ENCODE measurements around the gene GAREM2.
A peak's percentile ranks its signal among the peaks of the same experiment; 100 is the strongest.

The GAREM2 gene

DNA sequence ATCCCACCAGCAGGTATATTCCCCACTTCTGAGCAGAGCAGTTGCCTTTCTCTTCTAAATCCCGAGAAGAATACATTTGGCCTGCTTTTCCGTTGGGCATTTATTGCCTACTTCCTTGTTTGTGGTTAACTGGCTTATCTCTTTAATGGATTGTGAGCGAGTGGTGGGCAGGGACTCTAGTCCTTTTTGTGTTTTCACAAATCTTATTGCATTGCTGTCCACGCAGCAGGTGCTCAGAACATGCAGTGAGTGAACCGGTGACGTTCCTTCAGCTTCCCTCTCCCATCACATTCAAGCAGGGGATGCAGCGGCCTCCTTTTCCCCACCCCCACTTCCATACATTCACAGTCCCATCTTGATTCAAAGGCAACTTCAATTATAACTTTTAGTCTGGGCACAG is 28.9 kb upstream of the GAREM2 start:
- Histone ChIP-seq H3K79me1 (replicated peaks; ENCODE audit: low read length, poor library complexity, severe bottlenecking) (no peaks in the 10 kb centered on the region), H2AFZ (ENCODE audit: low read depth, low read length) (no peak overlapping the region), H3K18ac (ENCODE audit: low read depth in 1 of 2, low read length in 2 of 2) (no peak overlapping the region), H3K4me3 (ENCODE audit: insufficient read depth in 1 of 2, low read depth in 1 of 2, low read length in 2 of 2) (no peak overlapping the region), H3K4me2 (ENCODE audit: low read length, poor library complexity, severe bottlenecking) (no peak overlapping the region), H4K91ac (ENCODE audit: low read length) (no peak overlapping the region), H4K8ac (ENCODE audit: low read length) (no peak overlapping the region), H3K23ac (ENCODE audit: low read length in 2 of 2) (no peak overlapping the region), H2BK5ac (ENCODE audit: low read depth, low read length, poor library complexity, severe bottlenecking) (no peak overlapping the region), H3K4ac (ENCODE audit: low read depth in 1 of 2, low read length in 2 of 2) (no peak overlapping the region), H3K9ac (ENCODE audit: low read length) (no peak overlapping the region), H3K36me3 (ENCODE audit: control insufficient read depth in 1 of 2, insufficient read depth in 2 of 2, low read depth in 1 of 2, low read length in 2 of 2) (peaks cover 0 to 3% of the 10 kb centered on the region in 2 experiments), H3K9me3 (ENCODE audit: control insufficient read depth, low read length) (no peaks in the 10 kb centered on the region), H3K14ac (ENCODE audit: low read length in 2 of 2) (no peak overlapping the region), H3K27ac (ENCODE audit: low read length, poor library complexity, severe bottlenecking) (no peak overlapping the region), H2BK12ac (ENCODE audit: low read length in 2 of 2) (no peak overlapping the region), H2BK120ac (ENCODE audit: low read depth, low read length) (no peak overlapping the region), H3K4me1 (ENCODE audit: control insufficient read depth, insufficient read depth, low read depth, low read length) (peaks cover 4% of the 10 kb centered on the region), H2BK15ac (ENCODE audit: low read depth, poor library complexity, severe bottlenecking) (no peak overlapping the region), H3K27me3 (ENCODE audit: control insufficient read depth in 1 of 2, insufficient read depth in 1 of 2, low read length in 2 of 2) (peaks cover 7 to 9% of the 10 kb centered on the region in 2 experiments), H2AK5ac (ENCODE audit: low read length, severe bottlenecking) (no peak overlapping the region)
- no peak for DNase-seq
- 53% methylated on average over 7 of the region's 7 CpGs for WGBS

GRCh38 chr2:26144953-26145680 is 27.8 kb upstream of the GAREM2 start:
- Histone ChIP-seq H3K9ac (ENCODE audit: low read length) (peak overlapping the region; percentile 55), H3K23ac (ENCODE audit: low read length in 2 of 2) (no peak overlapping the region), H2BK15ac (ENCODE audit: low read depth, poor library complexity, severe bottlenecking) (no peak overlapping the region), H3K18ac (ENCODE audit: low read depth in 1 of 2, low read length in 2 of 2) (no peak overlapping the region), H3K9me3 (ENCODE audit: control insufficient read depth, low read length) (no peaks in the 10 kb centered on the region), H3K4me1 (ENCODE audit: control insufficient read depth, insufficient read depth, low read depth, low read length) (peaks cover 4% of the 10 kb centered on the region), H2BK5ac (ENCODE audit: low read depth, low read length, poor library complexity, severe bottlenecking) (no peak overlapping the region), H2BK12ac (ENCODE audit: low read length in 2 of 2) (no peak overlapping the region), H3K36me3 (ENCODE audit: control insufficient read depth in 1 of 2, insufficient read depth in 2 of 2, low read depth in 1 of 2, low read length in 2 of 2) (peaks cover 0 to 3% of the 10 kb centered on the region in 2 experiments), H3K4me3 (ENCODE audit: insufficient read depth in 1 of 2, low read depth in 1 of 2, low read length in 2 of 2) (no peak overlapping the region), H3K14ac (ENCODE audit: low read length in 2 of 2) (no peak overlapping the region), H2BK120ac (ENCODE audit: low read depth, low read length) (no peak overlapping the region), H3K4ac (ENCODE audit: low read depth in 1 of 2, low read length in 2 of 2) (no peak overlapping the region), H3K4me2 (ENCODE audit: low read length, poor library complexity, severe bottlenecking) (no peak overlapping the region), H3K27me3 (ENCODE audit: control insufficient read depth in 1 of 2, insufficient read depth in 1 of 2, low read length in 2 of 2) (peaks cover 12 to 14% of the 10 kb centered on the region in 2 experiments), H4K91ac (ENCODE audit: low read length) (no peak overlapping the region), H2AK5ac (ENCODE audit: low read length, severe bottlenecking) (no peak overlapping the region), H4K8ac (ENCODE audit: low read length) (no peak overlapping the region), H3K79me1 (replicated peaks; ENCODE audit: low read length, poor library complexity, severe bottlenecking) (no peaks in the 10 kb centered on the region), H3K27ac (ENCODE audit: low read length, poor library complexity, severe bottlenecking) (no peak overlapping the region), H2AFZ (ENCODE audit: low read depth, low read length) (no peak overlapping the region)
- 28% methylated on average over 8 of the region's 11 CpGs for WGBS
- DNase-seq, result peak; percentile 69

DNA sequence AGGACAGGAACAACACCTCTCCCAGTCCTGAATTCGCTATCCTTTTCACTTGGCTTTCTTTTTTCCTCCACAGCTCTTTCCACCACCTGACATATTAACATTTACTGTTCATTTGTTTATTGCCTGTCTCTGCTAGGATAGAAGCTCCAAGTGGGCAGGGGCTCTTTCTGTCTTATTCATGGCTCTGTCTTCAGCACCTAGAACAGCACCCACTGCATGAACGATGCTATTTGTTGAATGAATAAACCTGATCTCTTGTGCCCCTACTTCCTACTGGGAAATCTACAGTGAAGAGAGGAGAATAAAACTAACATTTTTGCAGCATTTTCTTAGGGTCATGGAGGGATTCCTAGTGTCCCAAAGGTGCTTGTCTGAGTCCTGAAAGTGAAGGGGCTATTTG is 24.4 kb upstream of the GAREM2 start:
- Histone ChIP-seq H2BK15ac (ENCODE audit: low read depth, poor library complexity, severe bottlenecking) (no peak overlapping the region), H3K23ac (ENCODE audit: low read length in 2 of 2) (no peak overlapping the region)

GRCh38 chr2:26150243-26150642 is 22.6 kb upstream of the GAREM2 start:
- no peak overlapping the region for H4K91ac ChIP-seq (ENCODE audit: low read length)
- H2AK5ac ChIP-seq (ENCODE audit: low read length, severe bottlenecking), result no peak overlapping the region
- H3K23ac ChIP-seq (ENCODE audit: low read length in 2 of 2), result no peak overlapping the region
- H3K18ac ChIP-seq (ENCODE audit: low read depth in 1 of 2, low read length in 2 of 2), result no peak overlapping the region
- no peak overlapping the region for H3K27ac ChIP-seq (ENCODE audit: low read length, poor library complexity, severe bottlenecking)
- no peak overlapping the region for H2BK5ac ChIP-seq (ENCODE audit: low read depth, low read length, poor library complexity, severe bottlenecking)
- H3K79me1 ChIP-seq (replicated peaks; ENCODE audit: low read length, poor library complexity, severe bottlenecking), result no peaks in the 10 kb centered on the region
- H3K4ac ChIP-seq (ENCODE audit: low read depth in 1 of 2, low read length in 2 of 2), result no peak overlapping the region
- H4K8ac ChIP-seq (ENCODE audit: low read length), result no peak overlapping the region
- no peak overlapping the region for H2BK15ac ChIP-seq (ENCODE audit: low read depth, poor library complexity, severe bottlenecking)
- DNase-seq, result no peak
- H3K9me3 ChIP-seq (ENCODE audit: control insufficient read depth, low read length), result peaks cover 9% of the 10 kb centered on the region
- H3K14ac ChIP-seq (ENCODE audit: low read length in 2 of 2), result no peak overlapping the region
- no peaks in the 10 kb centered on the region for H3K36me3 ChIP-seq (ENCODE audit: control insufficient read depth in 1 of 2, insufficient read depth in 2 of 2, low read depth in 1 of 2, low read length in 2 of 2)
- peaks cover 12 to 20% of the 10 kb centered on the region in 2 experiments for H3K27me3 ChIP-seq (ENCODE audit: control insufficient read depth in 1 of 2, insufficient read depth in 1 of 2, low read length in 2 of 2)
- WGBS, result 83% methylated on average over 12 of the region's 12 CpGs
- H2BK12ac ChIP-seq (ENCODE audit: low read length in 2 of 2), result no peak overlapping the region
- H3K4me3 ChIP-seq (ENCODE audit: insufficient read depth in 1 of 2, low read depth in 1 of 2, low read length in 2 of 2), result no peak overlapping the region
- no peak overlapping the region for H3K4me2 ChIP-seq (ENCODE audit: low read length, poor library complexity, severe bottlenecking)
- no peak overlapping the region for H2AFZ ChIP-seq (ENCODE audit: low read depth, low read length)
- no peak overlapping the region for H3K9ac ChIP-seq (ENCODE audit: low read length)
- no peak overlapping the region for H2BK120ac ChIP-seq (ENCODE audit: low read depth, low read length)
- no peaks in the 10 kb centered on the region for H3K4me1 ChIP-seq (ENCODE audit: control insufficient read depth, insufficient read depth, low read depth, low read length)

More for the DNA sequence above, 24.4 kb upstream of the GAREM2 start:
- H3K4me3 ChIP-seq (ENCODE audit: insufficient read depth in 1 of 2, low read depth in 1 of 2, low read length in 2 of 2), result no peak overlapping the region
- no peaks in the 10 kb centered on the region for H3K79me1 ChIP-seq (replicated peaks; ENCODE audit: low read length, poor library complexity, severe bottlenecking)
- no peak overlapping the region for H4K8ac ChIP-seq (ENCODE audit: low read length)
- peaks cover 12 to 17% of the 10 kb centered on the region in 2 experiments for H3K27me3 ChIP-seq (ENCODE audit: control insufficient read depth in 1 of 2, insufficient read depth in 1 of 2, low read length in 2 of 2)
- no peak overlapping the region for H4K91ac ChIP-seq (ENCODE audit: low read length)
- H3K9ac ChIP-seq (ENCODE audit: low read length), result no peak overlapping the region
- H2BK5ac ChIP-seq (ENCODE audit: low read depth, low read length, poor library complexity, severe bottlenecking), result no peak overlapping the region
- WGBS, result 65% methylated on average over 2 of the region's 2 CpGs
- no peak overlapping the region for H3K14ac ChIP-seq (ENCODE audit: low read length in 2 of 2)
- no peak overlapping the region for H3K18ac ChIP-seq (ENCODE audit: low read depth in 1 of 2, low read length in 2 of 2)
- no peaks in the 10 kb centered on the region for H3K9me3 ChIP-seq (ENCODE audit: control insufficient read depth, low read length)
- no peak overlapping the region for H2BK12ac ChIP-seq (ENCODE audit: low read length in 2 of 2)
- H2AK5ac ChIP-seq (ENCODE audit: low read length, severe bottlenecking), result no peak overlapping the region
- no peak overlapping the region for H3K4me2 ChIP-seq (ENCODE audit: low read length, poor library complexity, severe bottlenecking)
- no peak overlapping the region for H2BK120ac ChIP-seq (ENCODE audit: low read depth, low read length)
- no peak overlapping the region for H2AFZ ChIP-seq (ENCODE audit: low read depth, low read length)
- H3K27ac ChIP-seq (ENCODE audit: low read length, poor library complexity, severe bottlenecking), result no peak overlapping the region
- no peaks in the 10 kb centered on the region for H3K36me3 ChIP-seq (ENCODE audit: control insufficient read depth in 1 of 2, insufficient read depth in 2 of 2, low read depth in 1 of 2, low read length in 2 of 2)
- DNase-seq, result peak; percentile 32
- peaks cover 2% of the 10 kb centered on the region for H3K4me1 ChIP-seq (ENCODE audit: control insufficient read depth, insufficient read depth, low read depth, low read length)
- no peak overlapping the region for H3K4ac ChIP-seq (ENCODE audit: low read depth in 1 of 2, low read length in 2 of 2)

All from mesenchymal stem cell (in vitro differentiated cells and primary cell).